Colonic mucosa (tissue), 4 donors: ENCODE measurements around the gene MLLT3. TPM values are rescaled to one million over a fixed set of nuclear protein-coding genes. Genes with fewer than 3 reads are reported as not detected.

Experiments
- DNase-seq: peaks from one replicate; pipeline ENCODE4 v3.0.0-alpha.2; 2020
- H3K27ac ChIP-seq: fragments of 200-600 bp; one replicate; pipeline ENCODE4 v1.8.0; 2021
- H3K27me3 ChIP-seq: fragments of 200-600 bp; one replicate; pipeline ENCODE4 v1.8.0; 2021
- H3K36me3 ChIP-seq: fragments of 200-600 bp; one replicate; pipeline ENCODE4 v1.8.0; 2021
- H3K4me1 ChIP-seq: fragments of 200-600 bp; one replicate; pipeline ENCODE4 v1.8.0; 2021; ENCODE audit warnings: mild to moderate bottlenecking
- H3K4me3 ChIP-seq: fragments of 200-600 bp; one replicate; pipeline ENCODE4 v1.8.0; 2021
- H3K9ac ChIP-seq, 2 donors: one replicate each; pipeline ENCODE4 v1.7.0; 2013; ENCODE audit warnings: control low read depth in 2 of 2, low read depth in 2 of 2, low read length in 2 of 2
- H3K9me3 ChIP-seq: fragments of 200-600 bp; one replicate; pipeline ENCODE4 v1.8.0; 2021
- CTCF ChIP-seq: fragments of 200-600 bp; IDR thresholded peaks from one replicate; pipeline ENCODE4 v1.8.0; 2022; ENCODE audit warnings: antibody characterized with exemption, mild to moderate bottlenecking
- intact Hi-C: fragments of 100-400 bp; cut with DNase I; formaldehyde crosslinking; loops from one replicate; pipeline ENCODE4 v1.14.1; 2022
- total RNA-seq, 2 donors: library from RNA; stranded (reverse); fragmentation: NEBNext Ultra II Directional in 1 of 2; extraction: Animal tissue kit (Norgen Biotek cat#: 25700) in 1 of 2; gene quantifications; one replicate each; pipeline ENCODE4 v1.2.1, GENCODE V29; 2021
- donor health status: healthy.
- donor health status: DM: no; HTN: no; CAD: no.
- donor health status: DM: no; HTN: no; CAD: no.

The MLLT3 gene
- total RNA-seq, 2 donors from 2014 or later = 44.6 to 65.2 TPM

GRCh38 chr9:20409321-20410092 lies 212.8 kb downstream of the MLLT3 start:
- no peak for DNase-seq
- Histone ChIP-seq H3K4me1 (no peaks in the 10 kb centered on the region), H3K27ac (peak overlapping the region; percentile 73), H3K9me3 (no peaks in the 10 kb centered on the region), H3K9ac (no peak overlapping the region), H3K4me3 (no peak overlapping the region), H3K27me3 (no peaks in the 10 kb centered on the region), H3K36me3 (no peaks in the 10 kb centered on the region)
- intact Hi-C loops = no loop called here
- TF ChIP-seq CTCF = no peak

- peak overlapping the region; percentile 73 for H3K27ac ChIP-seq
Measured at GRCh38 chr9:20408513-20408912, 213.8 kb downstream of the MLLT3 start.

GRCh38 chr9:20407013-20407412 lies 215.3 kb downstream of the MLLT3 start:
- Histone ChIP-seq H3K9me3 (no peaks in the 10 kb centered on the region), H3K27me3 (no peaks in the 10 kb centered on the region), H3K36me3 (no peaks in the 10 kb centered on the region), H3K9ac (no peak overlapping the region), H3K4me3 (no peak overlapping the region), H3K4me1 (no peaks in the 10 kb centered on the region), H3K27ac (peak overlapping the region; percentile 73)
- DNase-seq = no peak
- TF ChIP-seq CTCF = no peak
- intact Hi-C loops = no loop called here

More at GRCh38 chr9:20408513-20408912, 213.8 kb downstream of the MLLT3 start:
- intact Hi-C loops = no loop called here
- Histone ChIP-seq H3K4me1 (no peaks in the 10 kb centered on the region), H3K36me3 (no peaks in the 10 kb centered on the region), H3K27me3 (no peaks in the 10 kb centered on the region), H3K4me3 (no peak overlapping the region), H3K9ac (peak overlapping the region in 1 of 2 donors; percentile 13), H3K9me3 (no peaks in the 10 kb centered on the region)
- TF ChIP-seq CTCF = no peak
- peak; percentile 70 for DNase-seq

GRCh38 chr9:20406344-20406743 lies 216.0 kb downstream of the MLLT3 start:
- peak overlapping the region; percentile 73 for H3K27ac ChIP-seq
- no peak for TF ChIP-seq CTCF

GRCh38 chr9:20405616-20406015 lies 216.7 kb downstream of the MLLT3 start:
- H3K4me3 ChIP-seq = no peak overlapping the region

More at GRCh38 chr9:20406344-20406743, 216.0 kb downstream of the MLLT3 start:
- H3K36me3 ChIP-seq = no peaks in the 10 kb centered on the region
- no peak overlapping the region for H3K4me3 ChIP-seq
- H3K9ac ChIP-seq = no peak overlapping the region
- H3K4me1 ChIP-seq = no peaks in the 10 kb centered on the region
- H3K9me3 ChIP-seq = no peaks in the 10 kb centered on the region
- intact Hi-C loops = no loop called here
- no peaks in the 10 kb centered on the region for H3K27me3 ChIP-seq
- DNase-seq = no peak

More at GRCh38 chr9:20405616-20406015, 216.7 kb downstream of the MLLT3 start:
- no peak overlapping the region for H3K9ac ChIP-seq
- TF ChIP-seq CTCF = no peak
- H3K9me3 ChIP-seq = no peaks in the 10 kb centered on the region
- no peak overlapping the region for H3K27ac ChIP-seq
- DNase-seq = no peak
- intact Hi-C loops = no loop called here
- H3K4me1 ChIP-seq = no peaks in the 10 kb centered on the region
- no peaks in the 10 kb centered on the region for H3K36me3 ChIP-seq
- H3K27me3 ChIP-seq = no peaks in the 10 kb centered on the region
